Esophagus mucosa (tissue), 1 donor: Measurements from ENCODE around the gene ARFGAP3. TPM values are rescaled to one million over a fixed set of nuclear protein-coding genes. Genes with fewer than 3 reads are reported as not detected.
"Not testable (repeated sequence)": the region's sequence is repeated elsewhere in the genome, so short reads cannot be mapped to it uniquely, and the experiment has no call there.

Source experiments
- ATAC-seq: fragments of 200-7000 bp; cut with Tn5 transposase; one replicate; pipeline ENCODE4 v1.9.1; 2020
- total RNA-seq: library from RNA; stranded (reverse); gene quantifications from one replicate; pipeline ENCODE4 v1.2.4, GENCODE V29; 2023
- donor health status: DM: yes; HTN: yes; CAD: no.

The ARFGAP3 gene
- total RNA-seq, 1 donor from 2014 or later, result 18.9 TPM

- peak; percentile 5 for ATAC-seq
These were observed 63.1 kb downstream of the ARFGAP3 start for GRCh38 chr22:42793848-42794405.

GRCh38 chr22:42792909-42793847 is 63.9 kb downstream of the ARFGAP3 start:
- peak; percentile 10 for ATAC-seq

- ATAC-seq, result no peak
These were observed 64.6 kb downstream of the ARFGAP3 start for GRCh38 chr22:42792453-42792908.

GRCh38 chr22:42791721-42792452 is 65.2 kb downstream of the ARFGAP3 start:
- no peak for ATAC-seq

GRCh38 chr22:42788466-42788865 is 68.6 kb downstream of the ARFGAP3 start:
- no peak for ATAC-seq

- no peak for ATAC-seq
These were observed 69.1 kb downstream of the ARFGAP3 start for GRCh38 chr22:42788021-42788420.

- no peak for ATAC-seq
These were observed 69.7 kb downstream of the ARFGAP3 start for GRCh38 chr22:42787357-42787736.

GRCh38 chr22:42786606-42787356 is 70.3 kb downstream of the ARFGAP3 start:
- no peak for ATAC-seq

- ATAC-seq, result no peak
These were observed 71.2 kb downstream of the ARFGAP3 start for GRCh38 chr22:42785706-42786499.

- ATAC-seq, result not testable (repeated sequence)
These were observed 74.8 kb downstream of the ARFGAP3 start for GRCh38 chr22:42782306-42782705.

- peak; percentile 83 for ATAC-seq
These were observed 77.0 kb downstream of the ARFGAP3 start for GRCh38 chr22:42780070-42780540.

GRCh38 chr22:42777126-42777525 is 79.9 kb downstream of the ARFGAP3 start:
- ATAC-seq, result no peak

GRCh38 chr22:42773167-42773566 is 83.9 kb downstream of the ARFGAP3 start:
- no peak for ATAC-seq

GRCh38 chr22:42772647-42773046 is 84.4 kb downstream of the ARFGAP3 start:
- ATAC-seq, result no peak

GRCh38 chr22:42770941-42771647 is 86.0 kb downstream of the ARFGAP3 start:
- no peak for ATAC-seq

- no peak for ATAC-seq
These were observed 86.7 kb downstream of the ARFGAP3 start for GRCh38 chr22:42770448-42770726.

GRCh38 chr22:42769574-42770447 is 87.3 kb downstream of the ARFGAP3 start:
- ATAC-seq, result peak; percentile 53

- ATAC-seq, result peak; percentile 2
These were observed 87.9 kb downstream of the ARFGAP3 start for GRCh38 chr22:42769238-42769573.

- no peak for ATAC-seq
These were observed 88.6 kb downstream of the ARFGAP3 start for GRCh38 chr22:42768385-42769035.

GRCh38 chr22:42766860-42767259 is 90.2 kb downstream of the ARFGAP3 start:
- ATAC-seq, result no peak
